ENCODE measurements around the gene AHNAK2.

Gene AHNAK2

GRCh38 chr14:104991896-104992230 lies 13.7 kb upstream of the AHNAK2 start:
- no peak overlapping the region for H2BK120ac ChIP-seq (ENCODE audit: low read depth, low read length)
- H3K4me2 ChIP-seq (ENCODE audit: insufficient read depth, low read length, poor library complexity, severe bottlenecking), result no peak overlapping the region
- H3K27ac ChIP-seq (replicated peaks; ENCODE audit: low read length), result no peak overlapping the region
- H3K23ac ChIP-seq (ENCODE audit: low read depth, low read length, poor library complexity), result peak overlapping the region; percentile 85
- H3K79me1 ChIP-seq (ENCODE audit: low read depth, low read length), result peaks cover 8% of the 10 kb centered on the region
- H2AFZ ChIP-seq (ENCODE audit: low read length), result no peak overlapping the region
- no peak overlapping the region for H2AK5ac ChIP-seq (ENCODE audit: low read depth, low read length)
- peak overlapping the region; percentile 91 for H4K91ac ChIP-seq (ENCODE audit: low read depth, low read length, poor library complexity)
- peak overlapping the region; percentile 21 for H3K14ac ChIP-seq (ENCODE audit: low read length)
- H3K9me3 ChIP-seq (replicated peaks in 1 of 2; ENCODE audit: control insufficient read depth in 2 of 2, insufficient read depth in 1 of 2, low read depth in 1 of 2, low read length in 2 of 2), result peaks cover 0 to 5% of the 10 kb centered on the region in 2 donors
- peaks cover 22 to 56% of the 10 kb centered on the region in 2 donors for H3K36me3 ChIP-seq (replicated peaks in 1 of 2; ENCODE audit: control insufficient read depth in 2 of 2, insufficient read depth in 2 of 2, low read length in 2 of 2)
- no peaks in the 10 kb centered on the region for H3K27me3 ChIP-seq (ENCODE audit: control insufficient read depth in 3 of 3, insufficient read depth in 3 of 3, low read depth in 1 of 3, low read length in 3 of 3)
- no peak overlapping the region for H2BK5ac ChIP-seq (ENCODE audit: low read length)
- no peak overlapping the region for H2BK15ac ChIP-seq (ENCODE audit: low read length)
- H4K8ac ChIP-seq (ENCODE audit: low read depth, low read length), result peak overlapping the region; percentile 92
- peak overlapping the region; percentile 76 for H3K4ac ChIP-seq (ENCODE audit: low read length)
- H3K18ac ChIP-seq (ENCODE audit: low read length), result peak overlapping the region; percentile 71
- no peak for DNase-seq (ENCODE audit: low spot score)
- H3K9ac ChIP-seq (ENCODE audit: low read depth, low read length, poor library complexity), result peak overlapping the region; percentile 44
- WGBS, 2 donors (ENCODE audit: extremely low coverage in 2 of 2, insufficient read length in 2 of 2, insufficient replicate concordance in 1 of 2), result no CpG with 5 or more reads among the region's 34 CpGs
- H2BK12ac ChIP-seq (ENCODE audit: low read length), result peak overlapping the region; percentile 90
- peaks cover 0 to under 1% of the 10 kb centered on the region in 2 donors for H3K4me1 ChIP-seq (ENCODE audit: control insufficient read depth in 2 of 2, insufficient read depth in 1 of 2, low read depth in 1 of 2, low read length in 2 of 2)
- peak overlapping the region in 1 of 2 donors; percentile 73 for H3K4me3 ChIP-seq (ENCODE audit: low read length in 2 of 2)

DNA sequence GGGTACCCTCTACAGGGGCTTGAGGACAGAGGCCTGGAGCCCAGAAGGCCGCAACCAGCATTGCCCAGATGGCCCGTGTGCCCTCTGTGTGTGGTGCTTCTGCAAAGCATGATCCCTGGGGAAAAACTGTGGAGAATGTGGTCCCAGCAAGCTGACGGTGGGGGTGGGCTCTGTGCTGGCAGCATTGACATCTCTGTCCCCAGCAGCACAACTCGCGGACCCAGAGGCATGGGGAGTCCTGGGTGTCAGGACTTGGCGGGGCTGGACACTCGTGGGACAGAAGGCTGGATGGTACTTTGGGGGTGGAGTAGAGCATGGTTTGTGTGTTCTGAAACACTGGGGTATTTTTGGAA lies 11.8 kb upstream of the AHNAK2 start:
- H3K9ac ChIP-seq (ENCODE audit: low read depth, low read length, poor library complexity), result no peak overlapping the region
- no peak overlapping the region for H3K27ac ChIP-seq (replicated peaks; ENCODE audit: low read length)
- no peaks in the 10 kb centered on the region for H3K27me3 ChIP-seq (ENCODE audit: control insufficient read depth in 3 of 3, insufficient read depth in 3 of 3, low read depth in 1 of 3, low read length in 3 of 3)
- no peak overlapping the region for H2BK120ac ChIP-seq (ENCODE audit: low read depth, low read length)
- H2BK12ac ChIP-seq (ENCODE audit: low read length), result no peak overlapping the region
- no peak overlapping the region for H2AFZ ChIP-seq (ENCODE audit: low read length)
- H3K18ac ChIP-seq (ENCODE audit: low read length), result no peak overlapping the region
- no peak overlapping the region for H3K4me3 ChIP-seq (ENCODE audit: low read length in 2 of 2)
- peaks cover 17 to 41% of the 10 kb centered on the region in 2 donors for H3K36me3 ChIP-seq (replicated peaks in 1 of 2; ENCODE audit: control insufficient read depth in 2 of 2, insufficient read depth in 2 of 2, low read length in 2 of 2)
- peaks cover 0 to 5% of the 10 kb centered on the region in 2 donors for H3K9me3 ChIP-seq (replicated peaks in 1 of 2; ENCODE audit: control insufficient read depth in 2 of 2, insufficient read depth in 1 of 2, low read depth in 1 of 2, low read length in 2 of 2)
- no peak overlapping the region for H3K4me2 ChIP-seq (ENCODE audit: insufficient read depth, low read length, poor library complexity, severe bottlenecking)
- WGBS, 2 donors (ENCODE audit: extremely low coverage in 2 of 2, insufficient read length in 2 of 2, insufficient replicate concordance in 1 of 2), result no CpG with 5 or more reads among the region's 7 CpGs
- no peak for DNase-seq (ENCODE audit: low spot score)
- no peak overlapping the region for H2AK5ac ChIP-seq (ENCODE audit: low read depth, low read length)
- H3K79me1 ChIP-seq (ENCODE audit: low read depth, low read length), result peaks cover 4% of the 10 kb centered on the region
- no peak overlapping the region for H3K23ac ChIP-seq (ENCODE audit: low read depth, low read length, poor library complexity)
- no peak overlapping the region for H3K4ac ChIP-seq (ENCODE audit: low read length)
- no peak overlapping the region for H2BK5ac ChIP-seq (ENCODE audit: low read length)
- H4K8ac ChIP-seq (ENCODE audit: low read depth, low read length), result no peak overlapping the region
- no peak overlapping the region for H4K91ac ChIP-seq (ENCODE audit: low read depth, low read length, poor library complexity)
- H3K14ac ChIP-seq (ENCODE audit: low read length), result no peak overlapping the region
- H2BK15ac ChIP-seq (ENCODE audit: low read length), result no peak overlapping the region
- peaks cover 6% of the 10 kb centered on the region in 2 donors for H3K4me1 ChIP-seq (ENCODE audit: control insufficient read depth in 2 of 2, insufficient read depth in 1 of 2, low read depth in 1 of 2, low read length in 2 of 2)

GRCh38 chr14:104989236-104989950 lies 11.2 kb upstream of the AHNAK2 start:
- no peak overlapping the region for H3K9ac ChIP-seq (ENCODE audit: low read depth, low read length, poor library complexity)
- no peak overlapping the region for H2BK5ac ChIP-seq (ENCODE audit: low read length)
- H3K4me2 ChIP-seq (ENCODE audit: insufficient read depth, low read length, poor library complexity, severe bottlenecking), result no peak overlapping the region
- H2AFZ ChIP-seq (ENCODE audit: low read length), result no peak overlapping the region
- H3K4me1 ChIP-seq (ENCODE audit: control insufficient read depth in 2 of 2, insufficient read depth in 1 of 2, low read depth in 1 of 2, low read length in 2 of 2), result peaks cover 6% of the 10 kb centered on the region in 2 donors
- H3K18ac ChIP-seq (ENCODE audit: low read length), result no peak overlapping the region
- no peak overlapping the region for H4K91ac ChIP-seq (ENCODE audit: low read depth, low read length, poor library complexity)
- H3K23ac ChIP-seq (ENCODE audit: low read depth, low read length, poor library complexity), result no peak overlapping the region
- peaks cover 3% of the 10 kb centered on the region for H3K79me1 ChIP-seq (ENCODE audit: low read depth, low read length)
- H3K14ac ChIP-seq (ENCODE audit: low read length), result no peak overlapping the region
- H3K36me3 ChIP-seq (replicated peaks in 1 of 2; ENCODE audit: control insufficient read depth in 2 of 2, insufficient read depth in 2 of 2, low read length in 2 of 2), result peaks cover 15 to 36% of the 10 kb centered on the region in 2 donors
- no peak overlapping the region for H2AK5ac ChIP-seq (ENCODE audit: low read depth, low read length)
- no peak overlapping the region for H2BK12ac ChIP-seq (ENCODE audit: low read length)
- no peak overlapping the region for H3K4me3 ChIP-seq (ENCODE audit: low read length in 2 of 2)
- H3K9me3 ChIP-seq (replicated peaks in 1 of 2; ENCODE audit: control insufficient read depth in 2 of 2, insufficient read depth in 1 of 2, low read depth in 1 of 2, low read length in 2 of 2), result peaks cover 0 to 5% of the 10 kb centered on the region in 2 donors
- H2BK15ac ChIP-seq (ENCODE audit: low read length), result no peak overlapping the region
- no peak overlapping the region for H3K4ac ChIP-seq (ENCODE audit: low read length)
- H2BK120ac ChIP-seq (ENCODE audit: low read depth, low read length), result no peak overlapping the region
- H4K8ac ChIP-seq (ENCODE audit: low read depth, low read length), result no peak overlapping the region
- no peak overlapping the region for H3K27ac ChIP-seq (replicated peaks; ENCODE audit: low read length)
- no peaks in the 10 kb centered on the region for H3K27me3 ChIP-seq (ENCODE audit: control insufficient read depth in 3 of 3, insufficient read depth in 3 of 3, low read depth in 1 of 3, low read length in 3 of 3)
- no peak for DNase-seq (ENCODE audit: low spot score)
- WGBS, 2 donors (ENCODE audit: extremely low coverage in 2 of 2, insufficient read length in 2 of 2, insufficient replicate concordance in 1 of 2), result no CpG with 5 or more reads among the region's 16 CpGs

DNA sequence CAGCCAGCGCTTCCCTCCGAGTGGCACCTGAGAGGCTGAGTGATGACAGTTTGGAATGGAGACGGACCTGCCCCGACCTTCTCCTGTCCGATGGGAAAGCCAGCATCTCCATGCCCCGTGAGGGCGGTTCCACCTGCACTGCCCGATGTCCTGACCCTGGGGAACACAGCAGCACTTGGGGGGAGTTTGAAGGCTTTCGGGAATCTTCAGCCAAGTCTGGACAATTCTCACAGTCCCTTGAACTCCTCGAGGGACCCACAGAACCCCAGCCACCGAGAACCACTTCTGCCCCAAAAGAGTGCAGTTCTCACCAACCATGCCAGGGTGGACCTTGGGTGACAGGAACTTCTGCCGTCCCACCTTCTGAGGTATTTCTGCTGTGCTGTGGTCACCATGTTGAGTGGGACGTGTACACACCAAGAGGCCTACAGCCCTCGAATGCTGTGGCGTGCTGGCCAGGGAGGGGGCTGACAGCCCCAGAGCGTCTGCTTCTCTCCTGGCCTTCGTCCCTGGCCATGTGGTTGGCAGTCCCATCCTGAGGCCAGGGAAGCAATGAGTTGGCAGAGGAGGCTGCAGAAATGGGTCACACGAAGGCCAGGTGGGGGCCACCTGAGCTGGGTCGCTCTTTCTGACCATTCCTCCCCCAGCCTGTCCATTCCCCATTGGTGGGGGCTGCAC lies 8.5 kb upstream of the AHNAK2 start:
- H2AK5ac ChIP-seq (ENCODE audit: low read depth, low read length), result peak overlapping the region; percentile 81
- peaks cover 7 to 9% of the 10 kb centered on the region in 2 donors for H3K36me3 ChIP-seq (replicated peaks in 1 of 2; ENCODE audit: control insufficient read depth in 2 of 2, insufficient read depth in 2 of 2, low read length in 2 of 2)
- no peak overlapping the region for H4K8ac ChIP-seq (ENCODE audit: low read depth, low read length)
- no peak overlapping the region for H2AFZ ChIP-seq (ENCODE audit: low read length)
- H3K9me3 ChIP-seq (replicated peaks in 1 of 2; ENCODE audit: control insufficient read depth in 2 of 2, insufficient read depth in 1 of 2, low read depth in 1 of 2, low read length in 2 of 2), result peaks cover 0 to 2% of the 10 kb centered on the region in 2 donors
- no CpG with 5 or more reads among the region's 19 CpGs for WGBS, 2 donors (ENCODE audit: extremely low coverage in 2 of 2, insufficient read length in 2 of 2, insufficient replicate concordance in 1 of 2)
- no peak for DNase-seq (ENCODE audit: low spot score)
- H3K4ac ChIP-seq (ENCODE audit: low read length), result no peak overlapping the region
- H2BK5ac ChIP-seq (ENCODE audit: low read length), result no peak overlapping the region
- no peak overlapping the region for H4K91ac ChIP-seq (ENCODE audit: low read depth, low read length, poor library complexity)
- peaks cover 6% of the 10 kb centered on the region in 2 donors for H3K4me1 ChIP-seq (ENCODE audit: control insufficient read depth in 2 of 2, insufficient read depth in 1 of 2, low read depth in 1 of 2, low read length in 2 of 2)
- H2BK12ac ChIP-seq (ENCODE audit: low read length), result peak overlapping the region; percentile 58
- H3K27ac ChIP-seq (replicated peaks; ENCODE audit: low read length), result no peak overlapping the region
- H3K18ac ChIP-seq (ENCODE audit: low read length), result no peak overlapping the region
- no peak overlapping the region for H3K14ac ChIP-seq (ENCODE audit: low read length)
- H3K9ac ChIP-seq (ENCODE audit: low read depth, low read length, poor library complexity), result peak overlapping the region; percentile 94
- peaks cover 0 to 21% (median 0%) of the 10 kb centered on the region in 3 experiments for H3K27me3 ChIP-seq (ENCODE audit: control insufficient read depth in 3 of 3, insufficient read depth in 3 of 3, low read depth in 1 of 3, low read length in 3 of 3)
- peak overlapping the region; percentile 0 for H3K23ac ChIP-seq (ENCODE audit: low read depth, low read length, poor library complexity)
- peak overlapping the region; percentile 69 to 86 for H3K4me3 ChIP-seq (ENCODE audit: low read length in 2 of 2)
- no peak overlapping the region for H2BK15ac ChIP-seq (ENCODE audit: low read length)
- peak overlapping the region; percentile 99 for H3K4me2 ChIP-seq (ENCODE audit: insufficient read depth, low read length, poor library complexity, severe bottlenecking)
- peaks cover 1% of the 10 kb centered on the region for H3K79me1 ChIP-seq (ENCODE audit: low read depth, low read length)
- H2BK120ac ChIP-seq (ENCODE audit: low read depth, low read length), result no peak overlapping the region

Measured in neuronal stem cell (in vitro differentiated cells).